CD4-positive, alpha-beta memory T cell (primary cell): ENCODE data around the gene ADAM29. TPM values are rescaled to one million over a fixed set of nuclear protein-coding genes. Genes with fewer than 3 reads are reported as not detected.
"Not testable (repeated sequence)": the region's sequence is repeated elsewhere in the genome, so short reads cannot be mapped to it uniquely, and the experiment has no call there.

ENCODE experiments used
- CTCF ChIA-PET: fragments of 350-600 bp; sonication (Branson Sonifier 250); formaldehyde crosslinking; loops from one replicate; lab custom pipeline; 2021; ENCODE audit warnings: inconsistent platforms; ENCODE audit not compliant: partially characterized antibody; lab: Charles Lee
- POLR2A ChIA-PET: fragments of 350-600 bp; sonication (Branson Sonifier 250); formaldehyde crosslinking; loops from one replicate; lab custom pipeline; 2021; ENCODE audit not compliant: partially characterized antibody; lab: Charles Lee
- DNase-seq, 5 donors: peaks; one replicate each; pipeline versions ENCODE4 v3.0.0 to v3.0.0-alpha.2; 2020 to 2022; ENCODE audit warnings: mixed read lengths in 1 of 5
- H3K27ac ChIP-seq: one replicate; pipeline ENCODE4 v1.7.0; 2013; ENCODE audit warnings: low read depth, low read length
- H3K27me3 ChIP-seq: 2 replicates; pipeline ENCODE4 v1.7.0; 2013; ENCODE audit warnings: mild to moderate bottlenecking, low read length, moderate library complexity; ENCODE audit not compliant: insufficient read depth
- H3K36me3 ChIP-seq: 2 replicates; pipeline ENCODE4 v1.7.0; 2013; ENCODE audit warnings: mild to moderate bottlenecking, low read length, moderate library complexity; ENCODE audit not compliant: insufficient read depth
- H3K4me1 ChIP-seq: 2 replicates; pipeline ENCODE4 v1.7.0; 2013; ENCODE audit warnings: mild to moderate bottlenecking, low read length, moderate library complexity; ENCODE audit not compliant: insufficient read depth
- H3K4me3 ChIP-seq, 2 donors: one replicate each; pipeline ENCODE4 v1.7.0; 2013; ENCODE audit warnings: low read length in 2 of 2, mild to moderate bottlenecking in 1 of 2
- H3K9me3 ChIP-seq, 2 donors: one replicate each; pipeline ENCODE4 v1.7.0; 2013; ENCODE audit warnings: low read length in 2 of 2, control low read depth in 1 of 2; ENCODE audit not compliant: control insufficient read depth in 1 of 2
- H3K27ac Mint-ChIP-seq, 7 donors: one replicate each; pipeline ENCODE4 v1.8.0; 2020 to 2021; ENCODE audit warnings: mixed read lengths in 7 of 7, mild to moderate bottlenecking in 6 of 7, inconsistent platforms in 3 of 7, moderate library complexity in 3 of 7
- H3K27me3 Mint-ChIP-seq, 2 donors: one replicate each; pipeline ENCODE4 v1.8.0; 2020 to 2021; ENCODE audit warnings: mixed read lengths in 2 of 2
- H3K36me3 Mint-ChIP-seq, 2 donors: one replicate each; pipeline ENCODE4 v1.8.0; 2020 to 2021; ENCODE audit warnings: mixed read lengths in 2 of 2, inconsistent platforms in 1 of 2, mild to moderate bottlenecking in 1 of 2
- H3K4me1 Mint-ChIP-seq, 4 donors: one replicate each; pipeline ENCODE4 v1.8.0; 2020 to 2021; ENCODE audit warnings: mixed read lengths in 4 of 4, mild to moderate bottlenecking in 1 of 4
- H3K4me3 Mint-ChIP-seq, 8 donors: one replicate each; pipeline ENCODE4 v1.8.0; 2020 to 2021; ENCODE audit warnings: mixed read lengths in 8 of 8, mild to moderate bottlenecking in 7 of 8, moderate library complexity in 6 of 8, inconsistent platforms in 3 of 8
- H3K9me3 Mint-ChIP-seq, 8 donors: one replicate each; pipeline ENCODE4 v1.8.0; 2020 to 2021; ENCODE audit warnings: mixed read lengths in 8 of 8, mild to moderate bottlenecking in 5 of 8, inconsistent platforms in 3 of 8, moderate library complexity in 1 of 8
- intact Hi-C: fragments of 100-400 bp; cut with micrococcal nuclease; formaldehyde crosslinking; loops from one replicate; pipeline ENCODE4 v1.15.1; 2023
- polyA plus RNA-seq, 2 donors: library from polyadenylated mRNA; unstranded; fragments of 300-500 nt; fragmentation: Illumina TruSeq; gene quantifications; one replicate each; pipeline ENCODE4 v1.2.3, GENCODE V29; 2021
- total RNA-seq, 2 experiments: library from RNA; stranded (reverse); gene quantifications; one replicate each; pipeline ENCODE4 v1.2.3, GENCODE V29; 2021

ADAM29 gene
- total and polyA plus RNA-seq, 4 experiments from 2014 or later: 0.14 to 0.41 TPM; not detected in 2

- H3K9me3 Mint-ChIP-seq: peaks cover 0 to 6% (median 2%) of the 10 kb centered on the region in 8 donors
- H3K4me1 Mint-ChIP-seq: no peaks in the 10 kb centered on the region
- no peak overlapping the region for H3K27ac Mint-ChIP-seq
- no peaks in the 10 kb centered on the region for H3K4me1 ChIP-seq
- intact Hi-C loops: no loop called here
- POLR2A ChIA-PET: no interaction called here
- no peaks in the 10 kb centered on the region for H3K27me3 Mint-ChIP-seq
- no peaks in the 10 kb centered on the region for H3K9me3 ChIP-seq
- H3K4me3 ChIP-seq: no peak overlapping the region
- CTCF ChIA-PET: no interaction called here
- DNase-seq: no peak
- no peaks in the 10 kb centered on the region for H3K36me3 Mint-ChIP-seq
- H3K27me3 ChIP-seq: no peaks in the 10 kb centered on the region
- no peak overlapping the region for H3K27ac ChIP-seq
- H3K4me3 Mint-ChIP-seq: no peak overlapping the region
- no peaks in the 10 kb centered on the region for H3K36me3 ChIP-seq
Observed at GRCh38 chr4:174993916-174994315, 75.8 kb downstream of the ADAM29 start.

DNA sequence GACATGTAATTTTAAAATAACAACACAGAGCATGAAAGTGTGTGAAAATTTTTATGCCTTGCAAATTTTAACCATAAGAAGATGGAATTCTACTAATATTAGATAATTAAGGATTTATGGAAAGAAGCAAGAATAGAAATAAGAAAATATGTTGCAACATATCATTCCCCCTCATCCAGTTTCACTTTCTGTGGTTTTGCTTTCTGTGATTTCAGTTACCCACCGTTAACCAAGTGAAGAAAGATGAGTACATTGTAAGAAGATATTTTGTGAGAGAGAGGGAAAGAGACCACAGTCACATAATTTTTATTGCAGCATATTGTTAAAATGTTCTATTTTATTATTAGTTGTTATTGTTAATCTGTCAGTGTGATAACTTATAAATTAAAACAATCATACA, 77.9 kb downstream of the ADAM29 start:
- POLR2A ChIA-PET: no interaction called here
- intact Hi-C loops: no loop called here
- CTCF ChIA-PET: no interaction called here

GRCh38 chr4:174999407-174999806, 81.2 kb downstream of the ADAM29 start:
- Mint-ChIP-seq H3K36me3 (no peaks in the 10 kb centered on the region), H3K4me3 (no peak overlapping the region), H3K4me1 (no peaks in the 10 kb centered on the region), H3K27ac (no peak overlapping the region), H3K27me3 (no peaks in the 10 kb centered on the region), H3K9me3 (peaks cover 2 to 13% (median 3%) of the 10 kb centered on the region in 8 donors)
- POLR2A ChIA-PET: no interaction called here
- DNase-seq: no peak
- H3K36me3 ChIP-seq: no peaks in the 10 kb centered on the region
- H3K9me3 ChIP-seq: no peaks in the 10 kb centered on the region
- H3K27me3 ChIP-seq: no peaks in the 10 kb centered on the region
- H3K27ac ChIP-seq: no peak overlapping the region
- H3K4me1 ChIP-seq: no peaks in the 10 kb centered on the region
- H3K4me3 ChIP-seq: no peak overlapping the region
- CTCF ChIA-PET: no interaction called here
- intact Hi-C loops: no loop called here

More for the DNA sequence above, 77.9 kb downstream of the ADAM29 start:
- H3K9me3 ChIP-seq: no peaks in the 10 kb centered on the region
- no peaks in the 10 kb centered on the region for H3K27me3 Mint-ChIP-seq
- no peak overlapping the region for H3K4me3 ChIP-seq
- no peaks in the 10 kb centered on the region for H3K27me3 ChIP-seq
- H3K4me1 ChIP-seq: no peaks in the 10 kb centered on the region
- H3K27ac Mint-ChIP-seq: no peak overlapping the region
- peaks cover 0 to 4% (median 2%) of the 10 kb centered on the region in 8 donors for H3K9me3 Mint-ChIP-seq
- H3K27ac ChIP-seq: no peak overlapping the region
- DNase-seq: no peak
- H3K4me1 Mint-ChIP-seq: no peaks in the 10 kb centered on the region
- no peak overlapping the region for H3K4me3 Mint-ChIP-seq
- no peaks in the 10 kb centered on the region for H3K36me3 Mint-ChIP-seq
- H3K36me3 ChIP-seq: no peaks in the 10 kb centered on the region

GRCh38 chr4:175017751-175018150, 99.6 kb downstream of the ADAM29 start:
- Histone ChIP-seq H3K9me3 (no peaks in the 10 kb centered on the region), H3K27me3 (no peaks in the 10 kb centered on the region), H3K4me3 (no peak overlapping the region), H3K4me1 (no peaks in the 10 kb centered on the region), H3K36me3 (no peaks in the 10 kb centered on the region), H3K27ac (no peak overlapping the region)
- Mint-ChIP-seq H3K4me3 (no peak overlapping the region), H3K9me3 (peaks cover 0 to 13% (median 2%) of the 10 kb centered on the region in 8 donors), H3K27me3 (no peaks in the 10 kb centered on the region), H3K27ac (no peak overlapping the region), H3K36me3 (no peaks in the 10 kb centered on the region), H3K4me1 (no peaks in the 10 kb centered on the region)
- no peak for DNase-seq
- ChIA-PET CTCF (interaction anchor here (0.9 kb wide), 1 partner anchor 14 kb away, joined by 4 read pairs; no protein-coding TSS in a partner anchor), POLR2A (no interaction called here)
- intact Hi-C loops: no loop called here

- intact Hi-C loops, H3K9me3 ChIP-seq, H3K4me1 ChIP-seq, H3K36me3 ChIP-seq, H3K27ac Mint-ChIP-seq, H3K27me3 ChIP-seq, H3K27ac ChIP-seq, H3K4me1 Mint-ChIP-seq, H3K27me3 Mint-ChIP-seq, H3K4me3 ChIP-seq, H3K36me3 Mint-ChIP-seq, H3K4me3 Mint-ChIP-seq, DNase-seq, CTCF ChIA-PET, POLR2A ChIA-PET: not testable (repeated sequence)
- peaks cover 0 to 13% (median 2%) of the 10 kb centered on the region in 8 donors for H3K9me3 Mint-ChIP-seq
Observed at GRCh38 chr4:175019447-175019846, 101.3 kb downstream of the ADAM29 start.

Other genes starting within 250 kb of the ADAM29 start
- gene GLRA3, start 89.1 kb upstream of the ADAM29 start, total RNA-seq: not detected
- gene GLRA3, start 89.1 kb upstream of the ADAM29 start, polyA plus RNA-seq: not detected